ENCODE data around the gene SMCO4. TPM values are rescaled to one million over a fixed set of nuclear protein-coding genes. Genes with fewer than 3 reads are reported as not detected.

The SMCO4 gene
- total and polyA plus RNA-seq, 2 of the 8 experiments (the other 6 are each of a cell fraction or from before 2014, with no cell fraction given) = 33.2 to 53.9 TPM

GRCh38 chr11:93569496-93569895 is 26.3 kb upstream of the SMCO4 start:
- POLR2A ChIA-PET (ENCODE audit: partially characterized antibody) = no interaction called here
- TF ChIP-seq EP300 (IDR thresholded peaks at IDR 0.05; ENCODE audit: borderline replicate concordance in 1 of 2, low read depth in 2 of 2, low read length in 2 of 2) = no peak
- no peak for TF ChIP-seq JUN (IDR thresholded peaks at IDR 0.05; ENCODE audit: low read depth, low read length)
- TF ChIP-seq ASH2L (IDR thresholded peaks at IDR 0.05; ENCODE audit: low read length) = no peak
- TF ChIP-seq KDM1A (IDR thresholded peaks at IDR 0.05; ENCODE audit: borderline replicate concordance, low read length) = peak; percentile 27; the same call in 1 of the 2 replicates
- TF ChIP-seq CBX5 (IDR thresholded peaks at IDR 0.05; ENCODE audit: low read depth, low read length) = no peak
- no peak for TF ChIP-seq SIX5 (IDR thresholded peaks at IDR 0.05; ENCODE audit: low read depth, low read length)
- no peak for TF ChIP-seq CBX8 (IDR thresholded peaks at IDR 0.05; ENCODE audit: borderline replicate concordance, low read depth, low read length)

More at GRCh38 chr11:93569496-93569895, 26.3 kb upstream of the SMCO4 start:
- no peak overlapping the region for H2BK120ac ChIP-seq (replicated peaks; ENCODE audit: low read depth, low read length)
- H3K23ac ChIP-seq (ENCODE audit: insufficient read length) = no peak overlapping the region
- H2AFZ ChIP-seq (ENCODE audit: low read length) = no peak overlapping the region
- no peak overlapping the region for H3K4me2 ChIP-seq (ENCODE audit: insufficient read depth in 1 of 2, low read depth in 2 of 2, low read length in 2 of 2)
- CTCF ChIA-PET (ENCODE audit: partially characterized antibody) = interaction anchor here (1.0 kb wide), 1 partner anchor 74 kb away, joined by 3 read pairs; no protein-coding TSS in a partner anchor
- H3K79me2 ChIP-seq (ENCODE audit: control insufficient read depth in 1 of 2, insufficient read depth in 2 of 2, low read length in 2 of 2) = no peaks in the 10 kb centered on the region
- H2BK20ac ChIP-seq (ENCODE audit: low read length) = no peak overlapping the region
- no peak overlapping the region for H2AK5ac ChIP-seq (ENCODE audit: low read depth, low read length)
- peaks cover 0 to 3% (median 0%) of the 10 kb centered on the region in 4 experiments; a peak in 2 of 7 replicates for H3K4me1 ChIP-seq (replicated peaks in 1 of 4; ENCODE audit: control insufficient read depth in 3 of 4, insufficient read depth in 4 of 4, low read length in 3 of 4)
- no peak overlapping the region for H3K18ac ChIP-seq (ENCODE audit: extremely low read depth, low read length)
- no peaks in the 10 kb centered on the region for H3K79me1 ChIP-seq (ENCODE audit: low read depth, low read length)
- H3K9ac ChIP-seq (replicated peaks in 1 of 4; ENCODE audit: extremely low read depth in 1 of 4, low read depth in 3 of 4, low read length in 3 of 4) = no peak overlapping the region
- no peak overlapping the region for H4K5ac ChIP-seq (ENCODE audit: insufficient read length, low read depth, low read length)
- H3K27ac ChIP-seq (ENCODE audit: low read depth, low read length) = no peak overlapping the region
- H3K4me3 ChIP-seq (ENCODE audit: extremely low read depth in 1 of 4, insufficient read depth in 2 of 4, low read depth in 3 of 4, low read length in 4 of 4) = no peak overlapping the region
- no peaks in the 10 kb centered on the region for H3K23me2 ChIP-seq (ENCODE audit: low read depth, low read length)
- H3K27me3 ChIP-seq (replicated peaks in 1 of 4; ENCODE audit: control insufficient read depth in 3 of 4, extremely low read depth in 1 of 4, insufficient read depth in 3 of 4, low read length in 3 of 4) = no peaks in the 10 kb centered on the region
- no peak overlapping the region for H4K8ac ChIP-seq (ENCODE audit: extremely low read depth, insufficient read depth, low read length)
- H2BK15ac ChIP-seq (ENCODE audit: low read length) = no peak overlapping the region
- no peak overlapping the region for H4K91ac ChIP-seq (replicated peaks; ENCODE audit: insufficient read length, low read length)
- H3K14ac ChIP-seq (ENCODE audit: insufficient read length) = no peak overlapping the region
- H3K56ac ChIP-seq (replicated peaks; ENCODE audit: insufficient read length, low read depth, low read length) = no peak overlapping the region
- H2BK12ac ChIP-seq (ENCODE audit: low read depth, low read length) = no peak overlapping the region
- FAIRE-seq = no peak
- H3K4ac ChIP-seq (replicated peaks; ENCODE audit: insufficient read length, low read depth, low read length) = no peak overlapping the region
- no peaks in the 10 kb centered on the region for H3K9me3 ChIP-seq (ENCODE audit: insufficient read depth in 2 of 2, low read depth in 1 of 2, low read length in 1 of 2)
- no peak overlapping the region for H2BK5ac ChIP-seq (ENCODE audit: low read depth, low read length)
- H3K36me3 ChIP-seq (ENCODE audit: control insufficient read depth in 2 of 4, insufficient read depth in 4 of 4, low read length in 3 of 4) = no peaks in the 10 kb centered on the region
- DNase-seq (ENCODE audit: low read depth in 1 of 2, low spot score in 2 of 2) = no peak
- no peaks in the 10 kb centered on the region for H4K20me1 ChIP-seq (replicated peaks in 1 of 2; ENCODE audit: control insufficient read depth in 1 of 2, insufficient read depth in 2 of 2, low read length in 2 of 2)
